GM12801 (cell line): ENCODE results near the gene SPECC1.

Experiments used
- CTCF ChIP-seq: IDR thresholded peaks from one replicate; pipeline ENCODE4 v1.5.1; 2011; ENCODE audit warnings: control low read depth; ENCODE audit not compliant: insufficient read length; ENCODE audit errors: extremely low read depth

Gene SPECC1

GRCh38 chr17:20067711-20068110 is 58.6 kb downstream of the SPECC1 start:
- TF ChIP-seq CTCF = no peak

GRCh38 chr17:20068445-20068844 is 59.3 kb downstream of the SPECC1 start:
- no peak for TF ChIP-seq CTCF

- no peak for TF ChIP-seq CTCF
Measured at GRCh38 chr17:20071824-20072691, 62.9 kb downstream of the SPECC1 start.

- no peak for TF ChIP-seq CTCF
Measured at GRCh38 chr17:20072692-20072992, 63.5 kb downstream of the SPECC1 start.

- no peak for TF ChIP-seq CTCF
Measured at GRCh38 chr17:20073055-20073979, 64.2 kb downstream of the SPECC1 start.

- TF ChIP-seq CTCF = no peak
Measured at GRCh38 chr17:20074001-20074400, 64.8 kb downstream of the SPECC1 start.

- no peak for TF ChIP-seq CTCF
Measured at GRCh38 chr17:20074489-20074888, 65.3 kb downstream of the SPECC1 start.
